Transverse colon (tissue), 4 donors: Measurements from ENCODE around the gene NSMF. TPM values are rescaled to one million over a fixed set of nuclear protein-coding genes. Genes with fewer than 3 reads are reported as not detected.

Experiments
- DNase-seq: peaks from one replicate; pipeline ENCODE4 v3.0.0-alpha.2; 2019
- H3K27ac ChIP-seq, 4 donors: fragments of 200-600 bp; sonication (generic); 2 replicates each; pipeline ENCODE4 v1.5.1; 2016 to 2018; ENCODE audit warnings: inconsistent platforms in 4 of 4
- H3K27me3 ChIP-seq: fragments of 200-600 bp; sonication (generic); 2 replicates; pipeline ENCODE4 v1.5.1; 2017; ENCODE audit warnings: inconsistent platforms
- H3K36me3 ChIP-seq, 4 donors: fragments of 200-600 bp; sonication (generic); 2 replicates each; pipeline ENCODE4 v1.5.1; 2017 to 2019; ENCODE audit warnings: inconsistent platforms in 4 of 4
- H3K4me1 ChIP-seq, 4 donors: fragments of 200-600 bp; sonication (generic); 2 replicates each; pipeline ENCODE4 v1.5.1; 2017 to 2020; ENCODE audit warnings: inconsistent platforms in 4 of 4
- H3K4me3 ChIP-seq, 4 donors: fragments of 200-600 bp; sonication (generic); 1 replicate in 1 of 4; 2 replicates in 3 of 4; pipeline versions ENCODE4 v1.5.1 to v1.6.1; 2017 to 2019; ENCODE audit warnings: inconsistent platforms in 4 of 4
- H3K9me3 ChIP-seq, 2 donors: fragments of 200-600 bp; sonication (generic); 2 replicates each; pipeline ENCODE4 v1.5.1; 2017 to 2019; ENCODE audit warnings: inconsistent platforms in 2 of 2
- CTCF ChIP-seq, 5 experiments: fragments of 200-600 bp in 3 of 5; fragments of 450-650 bp in 2 of 5; sonication (generic) in 3 of 5; IDR thresholded peaks; 1 replicate in 2 of 5; 2 replicates in 3 of 5; pipeline ENCODE4 v1.5.1; 2016 to 2017; ENCODE audit warnings: antibody characterized with exemption in 5 of 5, inconsistent platforms in 3 of 5, mild to moderate bottlenecking in 2 of 5, moderate library complexity in 1 of 5
- EP300 ChIP-seq: sonication (generic); formaldehyde crosslinking; IDR thresholded peaks from one replicate; pipeline ENCODE4 v1.6.1; 2017; ENCODE audit warnings: antibody characterized with exemption, low read depth
- POLR2A ChIP-seq: fragments of 450-650 bp; IDR thresholded peaks from one replicate; pipeline ENCODE4 v1.6.1; 2016; ENCODE audit warnings: antibody characterized with exemption, mild to moderate bottlenecking, moderate library complexity
- POLR2AphosphoS5 ChIP-seq, 3 donors: sonication (generic); formaldehyde crosslinking; IDR thresholded peaks; one replicate each; pipeline ENCODE4 v1.6.1; 2016; ENCODE audit warnings: antibody characterized with exemption in 3 of 3
- WGBS, 2 donors: methylation state at CpG; one replicate each; pipeline ENCODE4 v1.1.5; 2018; ENCODE audit warnings: low coverage in 1 of 2; 5-methylcytosine and 5-hydroxymethylcytosine counted together
- in situ Hi-C, 4 donors: fragments of 200-750 bp; cut with MboI; loops; one replicate each; pipeline versions ENCODE4 v1.15.0 to v1.15.1; 2017; ENCODE audit warnings: low sequenced_read_pairs in 3 of 4, low pct_ligation_motif_present in 1 of 4, low pct_unique_long_range_greater_than_20kb in 1 of 4
- intact Hi-C: fragments of 100-400 bp; cut with DNase I; formaldehyde crosslinking; loops from one replicate; pipeline ENCODE4 v1.15.1; 2023; ENCODE audit warnings: low total_unique reads
- total RNA-seq, 4 donors: library from RNA; depleted of rRNA; stranded (reverse); fragments of >200 nt; gene quantifications; one replicate each; pipeline ENCODE4 v1.1.0, GENCODE V29; 2016

Gene NSMF
- total RNA-seq, 4 donors from 2014 or later: 44.6 to 130 (median 55.2) TPM

GRCh38 chr9:137479892-137480685, 21.0 kb upstream of the NSMF start:
- in situ Hi-C loops (no loop called here), intact Hi-C loops (no loop called here)
- 86 to 92% methylated on average over 10 to 32 of the region's 32 CpGs for WGBS, 2 donors
- no peak overlapping the region for H3K27ac ChIP-seq
- peaks cover 7 to 12% of the 10 kb centered on the region in 2 donors for H3K9me3 ChIP-seq
- H3K36me3 ChIP-seq: no peaks in the 10 kb centered on the region
- no peak for TF ChIP-seq POLR2AphosphoS5 (IDR thresholded peaks at IDR 0.05)
- no peak for TF ChIP-seq POLR2A
- no peak for TF ChIP-seq CTCF (IDR thresholded peaks at IDR 0.05)
- TF ChIP-seq EP300: no peak
- peaks cover 0 to 3% (median 0%) of the 10 kb centered on the region in 4 donors for H3K4me1 ChIP-seq
- no peaks in the 10 kb centered on the region for H3K27me3 ChIP-seq
- no peak for DNase-seq
- H3K4me3 ChIP-seq: no peak overlapping the region

GRCh38 chr9:137478962-137479861, 20.1 kb upstream of the NSMF start:
- in situ Hi-C loops (no loop called here), intact Hi-C loops (no loop called here)
- H3K27me3 ChIP-seq: no peaks in the 10 kb centered on the region
- H3K4me3 ChIP-seq: no peak overlapping the region
- TF ChIP-seq POLR2AphosphoS5 (IDR thresholded peaks at IDR 0.05): no peak
- TF ChIP-seq POLR2A: no peak
- TF ChIP-seq EP300: no peak
- no peak for TF ChIP-seq CTCF (IDR thresholded peaks at IDR 0.05)
- no peak overlapping the region for H3K27ac ChIP-seq
- peaks cover 0 to 3% (median 0%) of the 10 kb centered on the region in 4 donors for H3K4me1 ChIP-seq
- DNase-seq: no peak
- H3K36me3 ChIP-seq: no peaks in the 10 kb centered on the region
- peaks cover 9 to 14% of the 10 kb centered on the region in 2 donors for H3K9me3 ChIP-seq
- WGBS, 2 donors: 82 to 90% methylated on average over 6 to 33 of the region's 36 CpGs

- Histone ChIP-seq H3K9me3 (peaks cover 9 to 14% of the 10 kb centered on the region in 2 donors), H3K27me3 (no peaks in the 10 kb centered on the region), H3K4me1 (peaks cover 0 to 3% (median 0%) of the 10 kb centered on the region in 4 donors), H3K27ac (no peak overlapping the region), H3K36me3 (no peaks in the 10 kb centered on the region), H3K4me3 (no peak overlapping the region)
- TF ChIP-seq POLR2AphosphoS5 (IDR thresholded peaks at IDR 0.05): no peak
- TF ChIP-seq POLR2A: no peak
- TF ChIP-seq CTCF (IDR thresholded peaks at IDR 0.05): no peak
- no peak for TF ChIP-seq EP300
- 93% methylated on average over 11 of the region's 11 CpGs; no CpG with 5 or more reads in 1 of the 2 donors for WGBS, 2 donors
- no peak for DNase-seq
- intact Hi-C loops: no loop called here
- in situ Hi-C loops: no loop called here
Measured at GRCh38 chr9:137478613-137478961, 19.5 kb upstream of the NSMF start.
